Measurements from ENCODE around the gene NUP107.

DNA sequence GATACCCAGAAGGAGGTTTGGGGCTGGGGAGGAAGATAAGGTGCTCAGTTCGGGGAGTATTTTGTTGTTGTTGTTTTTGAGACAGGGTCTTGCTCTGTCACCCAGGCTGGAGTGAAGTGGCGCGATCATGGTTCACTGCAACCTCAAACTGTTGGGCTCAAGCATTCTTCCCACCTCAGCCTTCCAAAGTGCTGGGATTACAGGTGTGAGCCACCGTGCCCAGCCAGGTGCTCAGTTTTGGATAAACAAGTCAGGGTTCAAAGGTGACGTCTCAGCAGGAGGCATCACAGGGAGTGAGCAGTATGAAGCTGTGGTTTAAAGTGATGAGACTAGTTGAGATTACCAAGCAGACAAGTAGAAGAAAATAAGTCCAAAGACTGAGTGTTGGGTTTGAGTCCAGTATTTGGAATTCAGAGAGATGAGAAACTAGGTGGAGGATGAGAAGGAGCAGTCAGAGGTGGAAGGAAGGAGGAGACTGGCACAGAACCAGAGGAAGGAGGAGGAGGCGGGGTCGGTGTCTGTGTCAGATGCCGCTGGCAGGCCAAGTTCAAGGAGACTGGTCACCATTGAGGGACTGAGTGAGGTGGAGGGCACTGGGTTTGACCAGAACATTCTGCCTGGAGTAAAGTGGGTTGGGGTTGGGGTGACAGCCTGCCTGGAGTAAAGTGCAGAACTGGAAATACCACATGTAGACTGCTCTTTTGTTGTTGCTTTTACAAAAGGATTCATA is 75.3 kb downstream of the NUP107 start:
- TF ChIP-seq, protein P1, sequence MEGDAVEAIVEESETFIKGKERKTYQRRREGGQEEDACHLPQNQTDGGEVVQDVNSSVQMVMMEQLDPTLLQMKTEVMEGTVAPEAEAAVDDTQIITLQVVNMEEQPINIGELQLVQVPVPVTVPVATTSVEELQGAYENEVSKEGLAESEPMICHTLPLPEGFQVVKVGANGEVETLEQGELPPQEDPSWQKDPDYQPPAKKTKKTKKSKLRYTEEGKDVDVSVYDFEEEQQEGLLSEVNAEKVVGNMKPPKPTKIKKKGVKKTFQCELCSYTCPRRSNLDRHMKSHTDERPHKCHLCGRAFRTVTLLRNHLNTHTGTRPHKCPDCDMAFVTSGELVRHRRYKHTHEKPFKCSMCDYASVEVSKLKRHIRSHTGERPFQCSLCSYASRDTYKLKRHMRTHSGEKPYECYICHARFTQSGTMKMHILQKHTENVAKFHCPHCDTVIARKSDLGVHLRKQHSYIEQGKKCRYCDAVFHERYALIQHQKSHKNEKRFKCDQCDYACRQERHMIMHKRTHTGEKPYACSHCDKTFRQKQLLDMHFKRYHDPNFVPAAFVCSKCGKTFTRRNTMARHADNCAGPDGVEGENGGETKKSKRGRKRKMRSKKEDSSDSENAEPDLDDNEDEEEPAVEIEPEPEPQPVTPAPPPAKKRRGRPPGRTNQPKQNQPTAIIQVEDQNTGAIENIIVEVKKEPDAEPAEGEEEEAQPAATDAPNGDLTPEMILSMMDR (IDR thresholded peaks at IDR 0.05; ENCODE audit: low read length): no peak
- no peak for TF ChIP-seq EZH2 (optimal IDR thresholded peaks at IDR 0.05; ENCODE audit: low read depth, low read length)

Data from MM.1S (cell line).